Stomach (tissue), 9 donors: Measurements from ENCODE around the gene TBX21. TPM values are rescaled to one million over a fixed set of nuclear protein-coding genes. Genes with fewer than 3 reads are reported as not detected.

Experiments used
- DNase-seq, 2 donors: peaks; one replicate each; pipeline versions ENCODE4 v3.0.0 to v3.0.0-alpha.2; 2013 to 2019
- H3K27ac ChIP-seq, 5 donors: fragments of 200-600 bp in 4 of 5; sonication (generic) in 4 of 5; one replicate each; pipeline ENCODE4 v1.5.1; 2013 to 2019; ENCODE audit warnings: mild to moderate bottlenecking in 1 of 5, moderate library complexity in 1 of 5
- H3K27me3 ChIP-seq, 3 donors: fragments of 200-600 bp; sonication (generic); one replicate each; pipeline ENCODE4 v1.5.1; 2017 to 2019; ENCODE audit warnings: mixed run types in 1 of 3
- H3K36me3 ChIP-seq, 4 donors: fragments of 200-600 bp; sonication (generic); 1 replicate in 3 of 4; 2 replicates in 1 of 4; pipeline ENCODE4 v1.5.1; 2016 to 2019
- H3K4me1 ChIP-seq, 4 donors: fragments of 200-600 bp; sonication (generic); one replicate each; pipeline ENCODE4 v1.5.1; 2016 to 2019
- H3K4me3 ChIP-seq, 4 donors: fragments of 200-600 bp; sonication (generic) in 3 of 4; one replicate each; pipeline ENCODE4 v1.5.1; 2016 to 2019; ENCODE audit warnings: mild to moderate bottlenecking in 1 of 4
- H3K9me3 ChIP-seq, 4 donors: fragments of 200-600 bp; sonication (generic); one replicate each; pipeline ENCODE4 v1.5.1; 2016 to 2019
- EP300 ChIP-seq: sonication (generic); formaldehyde crosslinking; IDR thresholded peaks from one replicate; pipeline ENCODE4 v1.6.1; 2017; ENCODE audit warnings: antibody characterized with exemption
- POLR2A ChIP-seq, 4 donors: fragments of 450-650 bp; IDR thresholded peaks; one replicate each; pipeline ENCODE4 v1.6.1; 2016; ENCODE audit warnings: antibody characterized with exemption in 4 of 4, control low read depth in 2 of 4, mild to moderate bottlenecking in 1 of 4, moderate library complexity in 1 of 4
- POLR2AphosphoS5 ChIP-seq, 3 donors: sonication (generic); formaldehyde crosslinking; IDR thresholded peaks; one replicate each; pipeline ENCODE4 v1.6.1; 2016; ENCODE audit warnings: antibody characterized with exemption in 3 of 3
- WGBS, 5 donors: extraction: QIAGEN DNeasy Blood & Tissue Kit in 3 of 5; methylation state at CpG; one replicate each; pipeline versions ENCODE4 v1.1.5 to v1.1.7; 2013 to 2018; 5-methylcytosine and 5-hydroxymethylcytosine counted together
- intact Hi-C: fragments of 100-400 bp; cut with DNase I; formaldehyde crosslinking; loops from one replicate; pipeline ENCODE4 v1.15.1; 2023; ENCODE audit warnings: low total_unique reads
- polyA plus RNA-seq, 3 donors: library from polyadenylated mRNA; stranded (reverse); fragments of 200-250 nt; gene quantifications; one replicate each; pipeline ENCODE4 v1.2.3, GENCODE V29; 2013
- total RNA-seq, 5 donors: library from RNA; depleted of rRNA; stranded (reverse); fragments of >200 nt; gene quantifications; one replicate each; pipeline versions ENCODE4 v1.1.0 to v1.2.3, GENCODE V29; 2014 to 2016
- TF ChIP-seq, protein P1 (sequence below), 7 experiments: fragments of 450-650 bp in 4 of 7; fragments of 200-600 bp in 3 of 7; sonication (generic) in 3 of 7; IDR thresholded peaks; one replicate each; pipeline ENCODE4 v1.5.1; 2016 to 2019; ENCODE audit warnings: antibody characterized with exemption in 7 of 7, control low read depth in 2 of 7, mild to moderate bottlenecking in 1 of 7
- donor health status: healthy with polysubstance abuse.
- donor health status: Bipolar disorder and iron deficiency.
- donor health status: healthy.

TBX21 gene
- total and polyA plus RNA-seq, 8 donors, result 0.10 to 0.92 (median 0.31) TPM; not detected in 3

DNA sequence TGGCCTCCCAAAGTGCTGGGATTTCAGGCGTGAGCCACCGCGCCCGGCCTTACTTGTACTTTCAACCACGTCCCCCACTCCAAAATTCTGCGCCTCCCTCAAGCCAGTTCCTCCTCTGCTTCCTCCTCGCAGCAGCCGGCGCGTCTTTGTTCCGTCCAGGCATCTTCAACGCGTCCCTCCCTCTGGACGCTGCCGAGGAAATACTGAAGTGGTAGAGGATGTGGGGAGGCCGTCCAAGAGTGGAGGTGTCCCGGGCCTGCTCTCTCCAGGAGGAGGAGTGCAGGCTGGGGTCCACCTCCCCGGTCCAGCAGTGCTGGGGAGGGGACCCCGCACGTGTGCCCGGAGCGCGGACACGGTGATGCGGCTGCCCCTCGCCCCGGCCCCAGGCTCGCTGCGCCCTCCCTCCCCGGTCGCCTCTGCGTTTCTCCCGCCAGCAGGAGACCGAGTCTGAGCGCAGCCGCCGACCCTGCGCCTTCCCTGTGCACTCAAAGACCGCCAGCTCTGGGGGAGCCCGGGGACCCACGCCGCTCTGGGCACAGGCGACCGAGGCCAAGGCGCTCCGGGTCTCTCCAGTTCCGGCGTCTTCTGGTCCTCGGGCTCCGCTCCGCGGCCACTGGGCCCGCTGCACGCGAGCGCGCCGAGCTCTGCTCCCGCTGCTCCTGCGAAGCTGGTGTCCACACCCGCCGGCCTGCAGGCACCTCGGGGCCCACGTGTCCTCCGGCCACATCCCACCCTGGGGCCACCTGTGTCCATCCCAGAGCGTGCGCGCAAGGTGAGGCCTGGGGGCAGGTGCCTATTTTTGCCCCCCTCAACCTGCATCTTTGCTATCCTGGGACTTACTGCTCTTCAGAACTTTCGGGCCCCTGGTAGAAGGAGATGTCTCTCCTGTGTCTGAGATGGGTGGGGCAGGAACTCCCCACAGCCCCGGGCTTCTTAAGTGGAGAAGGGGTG lies 56.9 kb downstream of the TBX21 start:
- TF ChIP-seq, protein P1, sequence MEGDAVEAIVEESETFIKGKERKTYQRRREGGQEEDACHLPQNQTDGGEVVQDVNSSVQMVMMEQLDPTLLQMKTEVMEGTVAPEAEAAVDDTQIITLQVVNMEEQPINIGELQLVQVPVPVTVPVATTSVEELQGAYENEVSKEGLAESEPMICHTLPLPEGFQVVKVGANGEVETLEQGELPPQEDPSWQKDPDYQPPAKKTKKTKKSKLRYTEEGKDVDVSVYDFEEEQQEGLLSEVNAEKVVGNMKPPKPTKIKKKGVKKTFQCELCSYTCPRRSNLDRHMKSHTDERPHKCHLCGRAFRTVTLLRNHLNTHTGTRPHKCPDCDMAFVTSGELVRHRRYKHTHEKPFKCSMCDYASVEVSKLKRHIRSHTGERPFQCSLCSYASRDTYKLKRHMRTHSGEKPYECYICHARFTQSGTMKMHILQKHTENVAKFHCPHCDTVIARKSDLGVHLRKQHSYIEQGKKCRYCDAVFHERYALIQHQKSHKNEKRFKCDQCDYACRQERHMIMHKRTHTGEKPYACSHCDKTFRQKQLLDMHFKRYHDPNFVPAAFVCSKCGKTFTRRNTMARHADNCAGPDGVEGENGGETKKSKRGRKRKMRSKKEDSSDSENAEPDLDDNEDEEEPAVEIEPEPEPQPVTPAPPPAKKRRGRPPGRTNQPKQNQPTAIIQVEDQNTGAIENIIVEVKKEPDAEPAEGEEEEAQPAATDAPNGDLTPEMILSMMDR (IDR thresholded peaks at IDR 0.05), result peak in 4 of 7 experiments; percentile 11 to 29 (median 23)
- TF ChIP-seq EP300 (no peak), POLR2A (IDR thresholded peaks at IDR 0.05) (no peak)
- Histone ChIP-seq H3K27ac (no peak overlapping the region), H3K9me3 (no peaks in the 10 kb centered on the region), H3K4me3 (peak overlapping the region; percentile 39 to 59 (median 45)), H3K4me1 (peaks cover 8 to 12% (median 10%) of the 10 kb centered on the region in 4 donors), H3K36me3 (no peaks in the 10 kb centered on the region), H3K27me3 (peaks cover 0 to 79% (median 61%) of the 10 kb centered on the region in 3 donors)
- 2 to 5% (median 3%) methylated on average over 19 to 70 of the region's 70 CpGs for WGBS, 5 donors
- peak; percentile 62 to 82 for DNase-seq
- intact Hi-C loops, result no loop called here

DNA sequence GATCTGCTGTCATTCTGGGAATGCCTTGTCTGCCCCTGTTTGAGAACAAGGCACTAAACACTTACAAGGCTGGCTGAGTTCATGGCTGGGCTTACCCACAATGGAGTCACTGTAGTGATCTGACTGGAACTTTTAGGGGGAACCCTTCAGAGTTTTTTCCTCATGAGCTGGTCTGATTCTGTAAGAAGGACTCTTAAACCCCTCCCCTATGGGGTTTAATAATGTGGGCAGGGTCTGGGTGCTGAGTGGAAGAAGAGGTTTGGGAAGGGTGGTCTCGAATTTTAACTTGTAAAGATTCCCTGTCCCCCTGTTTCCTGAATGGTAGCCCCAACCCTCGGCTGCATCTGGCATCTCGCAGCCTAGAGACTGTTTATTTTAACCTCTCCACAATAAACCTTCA lies 58.0 kb downstream of the TBX21 start:
- no peak overlapping the region for H3K27ac ChIP-seq
- peaks cover 0 to 84% (median 61%) of the 10 kb centered on the region in 3 donors for H3K27me3 ChIP-seq
- 23 to 42% (median 34%) methylated on average over 3 of the region's 3 CpGs for WGBS, 5 donors
- no peaks in the 10 kb centered on the region for H3K9me3 ChIP-seq
- peaks cover 8 to 12% (median 10%) of the 10 kb centered on the region in 4 donors for H3K4me1 ChIP-seq
- H3K36me3 ChIP-seq, result no peaks in the 10 kb centered on the region
- no peak for DNase-seq
- TF ChIP-seq, protein P1 (IDR thresholded peaks at IDR 0.05), result no peak
- TF ChIP-seq POLR2AphosphoS5 (IDR thresholded peaks at IDR 0.05), result no peak
- TF ChIP-seq EP300, result no peak
- TF ChIP-seq POLR2A (IDR thresholded peaks at IDR 0.05), result no peak
- H3K4me3 ChIP-seq, result no peak overlapping the region
- intact Hi-C loops, result no loop called here

DNA sequence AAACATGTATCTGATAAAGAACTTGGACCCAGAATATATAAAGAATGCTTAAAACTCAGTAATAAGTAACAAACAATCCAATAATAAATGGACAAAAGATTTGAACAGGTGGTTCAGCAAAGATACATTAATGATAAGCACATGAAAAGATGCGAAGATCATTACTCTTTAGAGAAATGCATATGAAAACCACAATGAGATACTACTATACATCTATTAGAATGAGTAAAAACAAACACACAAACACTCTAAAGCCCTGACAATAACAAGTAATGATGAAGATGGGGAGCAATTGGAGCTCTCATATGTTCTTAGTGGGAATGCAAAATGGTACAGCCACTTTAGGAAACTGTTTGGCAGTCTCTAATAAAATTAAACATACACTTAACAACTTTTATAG lies 59.4 kb downstream of the TBX21 start:
- Histone ChIP-seq H3K4me1 (peaks cover 8 to 12% (median 10%) of the 10 kb centered on the region in 4 donors), H3K4me3 (no peak overlapping the region), H3K27me3 (peaks cover 0 to 85% (median 56%) of the 10 kb centered on the region in 3 donors), H3K9me3 (no peaks in the 10 kb centered on the region), H3K36me3 (no peaks in the 10 kb centered on the region), H3K27ac (no peak overlapping the region)
- TF ChIP-seq EP300 (no peak), POLR2AphosphoS5 (IDR thresholded peaks at IDR 0.05) (no peak), POLR2A (IDR thresholded peaks at IDR 0.05) (no peak)
- TF ChIP-seq, protein P1 (IDR thresholded peaks at IDR 0.05), result no peak
- intact Hi-C loops, result no loop called here
- 43 to 75% (median 71%) methylated on average over 1 of the region's 1 CpG for WGBS, 5 donors
- DNase-seq, result no peak

DNA sequence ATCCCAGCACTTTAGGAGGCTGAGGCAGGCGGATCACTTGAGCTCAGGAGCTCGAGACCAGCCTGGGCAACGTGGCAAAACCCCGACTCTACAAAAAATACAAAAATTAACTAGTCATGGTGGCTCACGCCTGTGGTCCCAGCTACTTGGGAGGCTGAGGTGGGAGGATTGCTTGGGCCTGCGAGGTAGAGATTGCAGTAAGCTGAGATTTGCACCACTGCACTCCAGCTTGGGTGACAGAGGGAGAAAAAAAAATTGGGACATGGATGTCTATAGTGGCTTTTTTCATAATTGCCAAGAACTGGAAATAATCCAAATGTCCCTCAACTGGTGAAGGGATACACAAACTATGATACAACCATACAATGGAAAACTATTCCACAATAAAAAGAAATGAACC lies 59.9 kb downstream of the TBX21 start:
- Histone ChIP-seq H3K27ac (no peak overlapping the region), H3K9me3 (no peaks in the 10 kb centered on the region), H3K27me3 (peaks cover 0 to 80% (median 51%) of the 10 kb centered on the region in 3 donors), H3K36me3 (no peaks in the 10 kb centered on the region), H3K4me1 (peaks cover 8 to 12% (median 10%) of the 10 kb centered on the region in 4 donors), H3K4me3 (no peak overlapping the region)
- DNase-seq, result no peak
- 65 to 72% (median 67%) methylated on average over 6 of the region's 6 CpGs for WGBS, 5 donors
- TF ChIP-seq POLR2A (IDR thresholded peaks at IDR 0.05), result no peak
- TF ChIP-seq POLR2AphosphoS5 (IDR thresholded peaks at IDR 0.05), result no peak
- no peak for TF ChIP-seq EP300
- TF ChIP-seq, protein P1 (IDR thresholded peaks at IDR 0.05), result no peak
- intact Hi-C loops, result no loop called here

Other genes with a start within 250 kb of the TBX21 start
- gene NPEPPS, start 202.1 kb upstream of the TBX21 start, total RNA-seq, result 100 to 1,000 TPM; 114 to 243 (median 157) TPM
- 10 to 100 TPM; 19.9 to 31.2 (median 22.9) TPM for gene NPEPPS, start 202.1 kb upstream of the TBX21 start, polyA plus RNA-seq
- gene KPNB1, start 83.3 kb upstream of the TBX21 start, total RNA-seq, result 100 to 1,000 TPM; 155 to 669 (median 198) TPM
- gene KPNB1, start 83.3 kb upstream of the TBX21 start, polyA plus RNA-seq, result 10 to 100 TPM; 32.5 to 49.9 (median 33.6) TPM
- gene TBKBP1, start 39.1 kb upstream of the TBX21 start, total RNA-seq, result 10 to 100 TPM in 1 of 5 donors, 1 to 10 TPM in 4; 2.9 to 14.3 (median 6.7) TPM
- 10 to 100 TPM in 1 of 3 donors, 1 to 10 TPM in 2; 5.4 to 11.5 (median 5.8) TPM for gene TBKBP1, start 39.1 kb upstream of the TBX21 start, polyA plus RNA-seq
- gene OSBPL7, start 88.6 kb downstream of the TBX21 start, total RNA-seq, result 100 to 1,000 TPM in 3 of 5 donors, 10 to 100 TPM in 2; 26.3 to 330 (median 141) TPM
- 10 to 100 TPM in 2 of 3 donors, 1 to 10 TPM in 1; 7.9 to 22.6 (median 19.4) TPM for gene OSBPL7, start 88.6 kb downstream of the TBX21 start, polyA plus RNA-seq
- gene MRPL10, start 98.3 kb downstream of the TBX21 start, total RNA-seq, result 10 to 100 TPM in 4 of 5 donors, 1 to 10 TPM in 1; 7.8 to 85.2 (median 24.6) TPM
- gene MRPL10, start 98.3 kb downstream of the TBX21 start, polyA plus RNA-seq, result 10 to 100 TPM; 37.1 to 69.7 (median 38.1) TPM
- gene LRRC46, start 98.4 kb downstream of the TBX21 start, total RNA-seq, result not detected
- under 1 TPM; 0.31 to 0.75 (median 0.48) TPM for gene LRRC46, start 98.4 kb downstream of the TBX21 start, polyA plus RNA-seq
- gene SCRN2, start 108.0 kb downstream of the TBX21 start, total RNA-seq, result 10 to 100 TPM in 4 of 5 donors, 1 to 10 TPM in 1; 7.0 to 44.9 (median 22.2) TPM
- 10 to 100 TPM; 30.5 to 38.3 (median 32.1) TPM for gene SCRN2, start 108.0 kb downstream of the TBX21 start, polyA plus RNA-seq
- 1 to 10 TPM in 1 of 5 donors, under 1 TPM in 1, not detected in 3; 0.92 to 3.0 TPM for gene SP6, start 117.9 kb downstream of the TBX21 start, total RNA-seq
- under 1 TPM; 0.31 to 0.38 (median 0.31) TPM for gene SP6, start 117.9 kb downstream of the TBX21 start, polyA plus RNA-seq
- 10 to 100 TPM in 2 of 5 donors, 1 to 10 TPM in 2, under 1 TPM in 1; 0.87 to 22.8 (median 3.1) TPM for gene SP2, start 163.0 kb downstream of the TBX21 start, total RNA-seq
- 10 to 100 TPM in 1 of 3 donors, 1 to 10 TPM in 2; 4.7 to 11.9 (median 8.0) TPM for gene SP2, start 163.0 kb downstream of the TBX21 start, polyA plus RNA-seq
- gene PNPO, start 208.3 kb downstream of the TBX21 start, total RNA-seq, result 10 to 100 TPM in 4 of 5 donors, not detected in 1; 12.1 to 44.2 (median 19.8) TPM
- gene PNPO, start 208.3 kb downstream of the TBX21 start, polyA plus RNA-seq, result 10 to 100 TPM in 1 of 3 donors, 1 to 10 TPM in 2; 7.6 to 10.3 (median 8.6) TPM
- gene PRR15L, start 224.6 kb downstream of the TBX21 start, total RNA-seq, result 10 to 100 TPM; 23.9 to 93.6 (median 69.8) TPM
- gene PRR15L, start 224.6 kb downstream of the TBX21 start, polyA plus RNA-seq, result 100 to 1,000 TPM in 1 of 3 donors, 10 to 100 TPM in 2; 71.0 to 102 (median 97.9) TPM
- gene CDK5RAP3, start 237.9 kb downstream of the TBX21 start, total RNA-seq, result 100 to 1,000 TPM; 101 to 682 (median 474) TPM
- 100 to 1,000 TPM; 155 to 300 (median 242) TPM for gene CDK5RAP3, start 237.9 kb downstream of the TBX21 start, polyA plus RNA-seq